ENCODE data around the gene GIPC3. TPM values are rescaled to one million over a fixed set of nuclear protein-coding genes. Genes with fewer than 3 reads are reported as not detected.
A peak's percentile ranks its signal among the peaks of the same experiment; 100 is the strongest.
"Not testable (repeated sequence)": the region's sequence is repeated elsewhere in the genome, so short reads cannot be mapped to it uniquely, and the experiment has no call there.

The GIPC3 gene
- total RNA-seq, 1 donor from 2014 or later = 0.19 TPM

DNA sequence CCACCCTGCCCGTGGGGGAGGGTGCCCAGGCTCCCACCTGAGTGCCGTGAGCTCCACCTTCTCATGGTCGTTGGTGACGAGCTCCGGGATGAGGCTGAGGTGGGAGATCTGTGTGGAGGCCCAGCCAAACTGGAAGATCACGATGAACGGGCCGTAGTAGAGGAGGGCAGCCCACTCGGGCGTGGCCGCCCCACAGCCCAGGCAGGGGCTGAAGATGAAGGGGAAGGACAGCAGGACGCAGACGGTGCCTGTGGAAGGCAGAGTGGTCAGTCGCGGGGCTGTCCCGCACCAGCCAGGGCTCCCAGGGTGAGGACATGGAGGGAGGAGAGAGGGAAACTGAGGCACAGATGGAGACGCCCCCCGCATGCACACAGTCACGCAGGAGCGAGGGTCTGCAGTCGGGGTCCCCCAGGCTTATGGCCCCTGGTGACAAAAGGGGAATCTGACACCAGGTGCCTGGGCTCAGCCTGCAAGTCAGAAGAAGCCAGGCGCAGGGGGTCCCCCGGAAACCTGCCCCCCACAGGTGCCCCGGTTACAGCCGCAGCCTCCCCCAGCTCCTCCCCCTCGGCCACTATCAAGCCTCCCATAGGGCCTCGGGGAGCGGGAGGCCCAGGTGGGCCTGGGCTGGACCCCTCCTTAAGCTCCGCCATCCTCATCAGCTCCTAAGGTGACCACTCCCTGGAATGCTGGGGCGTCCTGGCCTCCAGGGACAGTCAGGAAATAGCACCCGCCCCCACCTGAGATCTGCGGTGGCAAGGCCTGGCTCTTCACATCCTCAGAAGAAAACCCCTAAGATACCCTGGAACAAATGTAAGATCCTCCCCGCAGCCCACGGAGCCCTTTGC lies 34.1 kb upstream of the GIPC3 start:
- no peak for DNase-seq (ENCODE audit: low read depth)

DNA sequence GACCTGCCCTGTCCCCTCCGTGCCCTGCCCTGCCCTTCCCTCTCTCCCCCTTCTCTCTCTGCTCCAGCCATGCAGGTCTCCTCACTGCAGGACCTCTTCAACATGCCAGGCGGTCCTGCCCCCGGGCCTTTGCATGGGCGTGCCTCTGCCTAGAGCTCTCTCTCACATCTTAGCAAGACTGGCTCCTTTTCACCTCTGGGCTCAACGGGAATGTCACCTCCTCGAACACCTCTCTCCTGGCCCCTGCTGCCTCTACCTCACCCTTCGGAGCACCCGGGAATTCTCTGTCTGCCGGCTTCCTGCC lies 33.5 kb upstream of the GIPC3 start:
- no peak for DNase-seq (ENCODE audit: low read depth)

- no peak for DNase-seq (ENCODE audit: low read depth)
These were observed 30.8 kb upstream of the GIPC3 start for GRCh38 chr19:3554254-3555083.

GRCh38 chr19:3555653-3556422 lies 29.4 kb upstream of the GIPC3 start:
- DNase-seq (ENCODE audit: low read depth) = no peak

GRCh38 chr19:3556423-3556977 lies 28.8 kb upstream of the GIPC3 start:
- DNase-seq (ENCODE audit: low read depth) = no peak

GRCh38 chr19:3556978-3557460 lies 28.3 kb upstream of the GIPC3 start:
- DNase-seq (ENCODE audit: low read depth) = peak; percentile 66

- DNase-seq (ENCODE audit: low read depth) = peak; percentile 95
These were observed 27.6 kb upstream of the GIPC3 start, which contains the start of gene MFSD12 for GRCh38 chr19:3557461-3558248. Gene MFSD12 (minus strand): TSS chr19:3557586. CDS start chr19:3557403, 183 bp downstream.

GRCh38 chr19:3563709-3564524 lies 21.4 kb upstream of the GIPC3 start:
- DNase-seq (ENCODE audit: low read depth) = no peak

GRCh38 chr19:3565139-3565538 lies 20.1 kb upstream of the GIPC3 start:
- peak; percentile 30 for DNase-seq (ENCODE audit: low read depth)

- DNase-seq (ENCODE audit: low read depth) = not testable (repeated sequence)
These were observed 15.2 kb upstream of the GIPC3 start for GRCh38 chr19:3570042-3570441.

- no peak for DNase-seq (ENCODE audit: low read depth)
These were observed 14.7 kb upstream of the GIPC3 start for GRCh38 chr19:3570606-3571011.

DNA sequence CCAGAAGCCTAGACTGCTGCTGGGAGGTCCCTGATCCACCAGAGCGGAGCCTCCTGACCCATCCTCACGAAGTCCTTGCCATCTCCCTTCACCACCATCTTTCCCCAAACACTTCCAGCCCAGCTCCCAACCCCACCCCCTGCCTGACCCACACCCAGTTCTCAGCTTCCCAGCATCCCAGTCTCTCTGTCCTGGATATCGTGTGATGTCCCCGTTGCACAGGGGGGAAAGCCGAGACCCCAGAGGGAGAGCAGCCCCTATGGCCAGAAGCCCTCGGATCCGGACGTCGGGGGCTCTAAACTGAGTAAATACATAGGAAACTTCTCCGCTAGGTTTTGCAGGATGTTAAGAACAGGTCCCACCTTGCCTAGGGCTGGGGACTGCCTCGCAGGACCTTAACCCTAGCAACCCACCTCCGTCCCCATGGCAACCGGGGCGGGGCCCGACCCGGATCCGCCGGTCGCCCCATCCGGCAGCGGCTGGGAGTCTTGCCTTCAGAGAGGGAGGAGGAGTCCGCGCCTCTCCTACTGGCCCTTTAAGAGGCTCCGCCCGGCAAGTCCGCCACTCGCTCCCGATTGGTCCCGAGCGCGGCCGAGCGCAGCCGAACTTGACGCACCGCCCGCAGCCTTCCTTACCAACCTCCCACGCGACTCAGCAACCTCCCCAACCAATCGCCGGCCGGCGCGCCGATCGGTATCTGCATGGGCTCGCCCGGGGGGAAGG lies 13.0 kb upstream of the GIPC3 start:
- DNase-seq (ENCODE audit: low read depth) = peak; percentile 100

DNA sequence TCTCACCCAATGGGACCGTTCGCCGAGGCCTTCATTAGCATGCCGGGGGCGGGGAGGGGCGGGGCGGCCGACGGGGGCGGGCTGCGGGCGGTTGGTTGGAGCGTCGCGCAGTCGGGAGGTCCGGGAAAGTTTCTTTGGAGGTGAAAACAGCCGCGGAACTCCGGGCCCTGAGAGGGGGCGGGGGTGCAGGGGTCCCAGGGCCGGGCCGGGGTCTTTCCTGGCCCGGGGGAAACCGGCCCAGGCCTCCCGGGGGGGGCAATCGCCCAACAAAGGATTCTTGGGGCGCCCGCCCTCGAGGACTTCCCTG lies 12.5 kb upstream of the GIPC3 start, which contains the start of gene HMG20B:
HMG20B (plus strand) TSS at position 90 of the 307 bp plus-strand sequence. CDS start 366 bp downstream, outside the sequence.
- no peak for DNase-seq (ENCODE audit: low read depth)

GRCh38 chr19:3573162-3573857 lies 12.0 kb upstream of the GIPC3 start:
- no peak for DNase-seq (ENCODE audit: low read depth)

GRCh38 chr19:3573858-3574637 lies 11.2 kb upstream of the GIPC3 start:
- peak; percentile 90 for DNase-seq (ENCODE audit: low read depth)

GRCh38 chr19:3575260-3575741 lies 10.0 kb upstream of the GIPC3 start:
- no peak for DNase-seq (ENCODE audit: low read depth)

All from myocyte (in vitro differentiated cells).